Suprapubic skin (tissue), 4 donors: Measurements from ENCODE around the gene HORMAD2. TPM values are rescaled to one million over a fixed set of nuclear protein-coding genes. Genes with fewer than 3 reads are reported as not detected.
"Not testable (repeated sequence)": the region's sequence is repeated elsewhere in the genome, so short reads cannot be mapped to it uniquely, and the experiment has no call there.

Experiments used
- DNase-seq, 2 donors: peaks; one replicate each; pipeline ENCODE4 v3.0.0-alpha.2; 2019; ENCODE audit warnings: low spot score in 2 of 2
- H3K27ac ChIP-seq: fragments of 200-600 bp; sonication (generic); one replicate; pipeline ENCODE4 v1.5.1; 2019
- H3K27me3 ChIP-seq: fragments of 200-600 bp; sonication (generic); one replicate; pipeline ENCODE4 v1.5.1; 2019
- H3K36me3 ChIP-seq: fragments of 200-600 bp; sonication (generic); one replicate; pipeline ENCODE4 v1.5.1; 2019
- H3K4me1 ChIP-seq: fragments of 200-600 bp; sonication (generic); one replicate; pipeline ENCODE4 v1.5.1; 2019
- H3K4me3 ChIP-seq: fragments of 200-600 bp; sonication (generic); one replicate; pipeline ENCODE4 v1.5.1; 2019; ENCODE audit warnings: mild to moderate bottlenecking
- H3K9me3 ChIP-seq: fragments of 200-600 bp; sonication (generic); one replicate; pipeline ENCODE4 v1.5.1; 2019
- EP300 ChIP-seq: sonication (generic); formaldehyde crosslinking; IDR thresholded peaks from one replicate; pipeline ENCODE4 v1.6.1; 2017; ENCODE audit warnings: antibody characterized with exemption
- POLR2A ChIP-seq, 2 donors: fragments of 450-650 bp; IDR thresholded peaks; one replicate each; pipeline ENCODE4 v1.6.1; 2017; ENCODE audit warnings: antibody characterized with exemption in 2 of 2, mild to moderate bottlenecking in 2 of 2, moderate library complexity in 2 of 2
- POLR2AphosphoS5 ChIP-seq, 3 donors: sonication (generic); formaldehyde crosslinking; IDR thresholded peaks; one replicate each; pipeline ENCODE4 v1.6.1; 2017; ENCODE audit warnings: antibody characterized with exemption in 3 of 3
- WGBS: methylation state at CpG from one replicate; pipeline ENCODE4 v1.1.5; 2018; 5-methylcytosine and 5-hydroxymethylcytosine counted together
- total RNA-seq, 4 donors: library from RNA; depleted of rRNA; stranded (reverse); fragments of >200 nt; gene quantifications; one replicate each; pipeline ENCODE4 v1.1.0, GENCODE V29; 2016
- TF ChIP-seq, protein P1 (sequence below), 2 donors: fragments of 200-600 bp in 1 of 2; fragments of 450-650 bp in 1 of 2; sonication (generic) in 1 of 2; IDR thresholded peaks; one replicate each; pipeline ENCODE4 v1.5.1; 2016 to 2019; ENCODE audit warnings: antibody characterized with exemption in 2 of 2, mild to moderate bottlenecking in 1 of 2, moderate library complexity in 1 of 2

The HORMAD2 gene
- total RNA-seq, 4 donors from 2014 or later: not detected

DNA sequence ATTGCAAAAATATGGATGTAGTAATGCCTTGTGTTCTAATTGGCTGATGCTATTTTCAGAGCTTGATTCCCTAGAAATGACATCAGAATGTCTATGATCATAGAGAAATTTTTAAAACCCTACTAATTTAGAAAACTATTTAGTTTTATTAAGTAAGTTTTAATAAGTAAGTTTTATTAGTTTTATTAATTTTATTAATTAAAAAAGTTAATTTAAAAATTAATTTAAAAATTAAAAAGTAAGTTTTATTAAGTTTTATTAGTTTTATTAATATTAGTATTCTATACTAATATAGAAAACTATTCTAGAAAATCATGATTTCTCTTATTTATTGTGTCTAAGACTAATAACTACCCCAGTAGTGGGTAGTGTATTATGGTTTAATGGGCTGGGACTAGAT is 8.2 kb downstream of the HORMAD2 start:
- Histone ChIP-seq H3K9me3 (no peaks in the 10 kb centered on the region), H3K36me3 (no peaks in the 10 kb centered on the region), H3K27me3 (no peaks in the 10 kb centered on the region), H3K27ac (no peak overlapping the region), H3K4me1 (no peaks in the 10 kb centered on the region), H3K4me3 (no peak overlapping the region)
- DNase-seq: no peak
- TF ChIP-seq EP300 (no peak), POLR2AphosphoS5 (IDR thresholded peaks at IDR 0.05) (no peak), POLR2A (IDR thresholded peaks at IDR 0.05) (no peak)
- TF ChIP-seq, protein P1, sequence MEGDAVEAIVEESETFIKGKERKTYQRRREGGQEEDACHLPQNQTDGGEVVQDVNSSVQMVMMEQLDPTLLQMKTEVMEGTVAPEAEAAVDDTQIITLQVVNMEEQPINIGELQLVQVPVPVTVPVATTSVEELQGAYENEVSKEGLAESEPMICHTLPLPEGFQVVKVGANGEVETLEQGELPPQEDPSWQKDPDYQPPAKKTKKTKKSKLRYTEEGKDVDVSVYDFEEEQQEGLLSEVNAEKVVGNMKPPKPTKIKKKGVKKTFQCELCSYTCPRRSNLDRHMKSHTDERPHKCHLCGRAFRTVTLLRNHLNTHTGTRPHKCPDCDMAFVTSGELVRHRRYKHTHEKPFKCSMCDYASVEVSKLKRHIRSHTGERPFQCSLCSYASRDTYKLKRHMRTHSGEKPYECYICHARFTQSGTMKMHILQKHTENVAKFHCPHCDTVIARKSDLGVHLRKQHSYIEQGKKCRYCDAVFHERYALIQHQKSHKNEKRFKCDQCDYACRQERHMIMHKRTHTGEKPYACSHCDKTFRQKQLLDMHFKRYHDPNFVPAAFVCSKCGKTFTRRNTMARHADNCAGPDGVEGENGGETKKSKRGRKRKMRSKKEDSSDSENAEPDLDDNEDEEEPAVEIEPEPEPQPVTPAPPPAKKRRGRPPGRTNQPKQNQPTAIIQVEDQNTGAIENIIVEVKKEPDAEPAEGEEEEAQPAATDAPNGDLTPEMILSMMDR (IDR thresholded peaks at IDR 0.05): no peak

DNA sequence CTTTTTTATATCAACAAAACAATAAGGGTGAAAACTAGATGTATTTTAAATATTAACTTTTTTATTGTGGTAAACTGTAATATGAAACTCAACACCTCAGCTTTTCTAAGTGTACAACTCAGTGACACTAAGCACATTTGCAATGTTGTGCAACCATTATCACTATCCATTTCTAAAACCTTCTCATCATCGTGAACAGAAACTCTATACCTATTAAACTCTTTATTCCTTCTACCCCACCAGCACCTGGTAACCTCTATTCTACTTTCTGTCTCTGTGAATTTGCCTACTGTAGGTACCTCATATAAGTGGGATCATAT is 9.4 kb downstream of the HORMAD2 start:
- no peak overlapping the region for H3K4me3 ChIP-seq
- no peak for TF ChIP-seq POLR2AphosphoS5 (IDR thresholded peaks at IDR 0.05)
- TF ChIP-seq, protein P1 (IDR thresholded peaks at IDR 0.05): no peak
- TF ChIP-seq EP300: no peak
- TF ChIP-seq POLR2A (IDR thresholded peaks at IDR 0.05): no peak
- DNase-seq: no peak
- no peak overlapping the region for H3K27ac ChIP-seq
- H3K27me3 ChIP-seq: no peaks in the 10 kb centered on the region
- no peaks in the 10 kb centered on the region for H3K9me3 ChIP-seq
- 78% methylated on average over 1 of the region's 1 CpG for WGBS
- H3K36me3 ChIP-seq: no peaks in the 10 kb centered on the region
- no peaks in the 10 kb centered on the region for H3K4me1 ChIP-seq

DNA sequence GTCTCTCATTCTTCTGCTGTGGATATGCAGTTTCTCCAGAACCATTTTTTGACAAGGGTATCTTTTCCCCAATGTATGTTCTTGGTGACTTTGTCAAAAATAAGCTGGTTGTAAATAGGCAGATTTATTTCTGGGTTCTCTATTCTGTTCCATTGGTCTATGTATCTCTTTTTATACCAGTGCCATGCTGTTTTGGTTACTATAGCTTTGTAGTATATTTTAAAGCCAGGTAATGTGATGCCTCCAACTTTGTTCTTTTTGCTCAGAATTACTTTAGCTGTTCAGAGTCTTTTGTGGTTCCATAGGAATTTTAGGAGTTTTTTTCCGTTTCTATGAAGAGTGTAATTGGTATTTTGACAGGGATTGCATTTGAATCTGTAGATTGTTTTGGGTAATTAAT is 12.4 kb downstream of the HORMAD2 start:
- Histone ChIP-seq H3K4me3 (no peak overlapping the region), H3K27me3 (peaks cover 5% of the 10 kb centered on the region), H3K27ac (no peak overlapping the region), H3K9me3 (no peaks in the 10 kb centered on the region), H3K4me1 (no peaks in the 10 kb centered on the region), H3K36me3 (no peaks in the 10 kb centered on the region)
- TF ChIP-seq, protein P1 (IDR thresholded peaks at IDR 0.05): no peak
- TF ChIP-seq EP300 (no peak), POLR2A (IDR thresholded peaks at IDR 0.05) (no peak), POLR2AphosphoS5 (IDR thresholded peaks at IDR 0.05) (no peak)
- no peak for DNase-seq
- WGBS: 79% methylated on average over 1 of the region's 1 CpG

DNA sequence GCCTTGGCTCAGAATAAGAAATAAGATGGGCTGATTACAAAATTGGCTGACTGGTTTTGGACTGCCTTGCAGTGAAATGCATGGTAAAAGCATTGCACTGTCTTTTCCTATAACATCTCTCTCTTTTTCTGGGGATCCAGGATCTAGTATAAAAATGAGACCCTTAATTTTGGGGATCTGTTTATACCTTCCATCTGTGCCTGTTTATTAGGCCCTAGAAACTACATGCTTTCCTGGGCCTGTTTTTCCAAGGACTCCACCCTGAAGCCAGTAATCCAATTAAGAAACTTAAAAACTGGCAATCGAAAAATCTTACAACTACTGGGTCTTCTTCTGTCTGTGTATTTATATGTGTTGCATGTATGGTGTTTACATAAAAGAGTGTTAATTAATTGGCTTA is 14.5 kb downstream of the HORMAD2 start:
- Histone ChIP-seq H3K27ac (no peak overlapping the region), H3K4me3 (no peak overlapping the region), H3K4me1 (no peaks in the 10 kb centered on the region), H3K36me3 (no peaks in the 10 kb centered on the region), H3K27me3 (peaks cover 5% of the 10 kb centered on the region), H3K9me3 (no peaks in the 10 kb centered on the region)
- 94% methylated on average over 1 of the region's 1 CpG for WGBS
- no peak for DNase-seq
- no peak for TF ChIP-seq EP300
- no peak for TF ChIP-seq POLR2AphosphoS5 (IDR thresholded peaks at IDR 0.05)
- TF ChIP-seq POLR2A (IDR thresholded peaks at IDR 0.05): no peak
- TF ChIP-seq, protein P1 (IDR thresholded peaks at IDR 0.05): no peak

DNA sequence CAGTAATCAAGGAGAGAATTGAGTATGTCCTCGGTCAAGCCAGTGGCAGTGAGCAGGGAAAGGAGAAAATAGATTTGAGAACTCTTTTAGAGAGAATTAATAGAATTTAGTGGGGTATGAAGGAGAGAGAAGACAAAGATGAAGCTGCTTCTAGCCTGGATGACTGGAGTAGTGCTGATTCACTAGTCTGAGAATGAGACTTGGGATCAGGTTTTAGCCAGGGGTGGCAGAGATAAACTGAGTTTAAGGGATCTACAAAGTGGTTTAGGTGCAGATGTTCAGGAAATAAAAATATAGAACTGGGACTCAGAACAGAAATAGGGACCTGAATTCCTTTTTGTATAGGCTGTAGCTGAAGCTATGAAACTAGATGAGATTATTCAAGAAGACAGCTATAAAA is 17.6 kb downstream of the HORMAD2 start:
- 39% methylated on average over 1 of the region's 1 CpG for WGBS
- Histone ChIP-seq H3K27ac (no peak overlapping the region), H3K4me1 (no peaks in the 10 kb centered on the region), H3K27me3 (peaks cover 5% of the 10 kb centered on the region), H3K36me3 (no peaks in the 10 kb centered on the region), H3K4me3 (no peak overlapping the region), H3K9me3 (no peaks in the 10 kb centered on the region)
- TF ChIP-seq POLR2AphosphoS5 (IDR thresholded peaks at IDR 0.05) (no peak), EP300 (no peak), POLR2A (IDR thresholded peaks at IDR 0.05) (no peak)
- TF ChIP-seq, protein P1 (IDR thresholded peaks at IDR 0.05): no peak
- DNase-seq: no peak

DNA sequence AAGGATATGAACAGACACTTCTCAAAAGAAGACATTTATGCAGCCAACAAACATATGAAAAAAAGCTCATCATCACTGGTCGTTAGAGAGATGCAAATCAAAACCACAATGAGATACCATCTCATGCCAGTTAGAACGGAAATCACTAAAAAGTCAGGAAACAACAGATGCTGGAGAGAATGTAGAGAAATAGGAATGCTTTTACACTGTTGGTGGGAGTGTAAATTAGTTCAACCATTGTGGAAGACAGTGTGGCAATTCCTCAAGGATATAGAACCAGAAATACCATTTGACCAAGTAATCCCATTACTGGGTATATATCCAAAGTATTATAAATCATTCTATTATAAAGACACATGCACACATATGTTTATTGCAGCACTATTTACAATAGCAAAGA is 20.5 kb downstream of the HORMAD2 start:
- not testable (repeated sequence) for H3K4me1 ChIP-seq, H3K36me3 ChIP-seq, H3K27me3 ChIP-seq, H3K27ac ChIP-seq, DNase-seq, H3K4me3 ChIP-seq, H3K9me3 ChIP-seq
- WGBS: 12% methylated on average over 2 of the region's 2 CpGs
